H9 (cell line): ENCODE measurements around the gene SNX30. TPM values are rescaled to one million over a fixed set of nuclear protein-coding genes. Genes with fewer than 3 reads are reported as not detected.

Experiments used
- DNase-seq: peaks from one replicate; pipeline ENCODE4 v3.0.0-alpha.2; 2017
- H2AFZ ChIP-seq: one replicate; pipeline ENCODE4 v1.6.1; 2013; ENCODE audit warnings: mild to moderate bottlenecking, low read length, control low read depth, moderate library complexity
- H2AK5ac ChIP-seq: 2 replicates; pipeline ENCODE4 v1.6.1; 2013; ENCODE audit warnings: low read length, control low read depth, mixed read lengths; ENCODE audit not compliant: insufficient read length
- H2BK120ac ChIP-seq: one replicate; pipeline ENCODE4 v1.6.1; 2013; ENCODE audit warnings: low read depth, mild to moderate bottlenecking, low read length, control low read depth, inconsistent platforms; ENCODE audit not compliant: poor library complexity, severe bottlenecking
- H2BK12ac ChIP-seq: 2 replicates; pipeline ENCODE4 v1.6.1; 2013; ENCODE audit warnings: low read length, control low read depth, mixed read lengths, low read depth; ENCODE audit not compliant: insufficient read length
- H2BK15ac ChIP-seq: 2 replicates; pipeline ENCODE4 v1.6.1; 2013; ENCODE audit warnings: low read depth, low read length, control low read depth
- H2BK20ac ChIP-seq: one replicate; pipeline ENCODE4 v1.6.1; 2013; ENCODE audit warnings: low read depth, mild to moderate bottlenecking, low read length, control low read depth, inconsistent platforms; ENCODE audit not compliant: poor library complexity, severe bottlenecking
- H2BK5ac ChIP-seq: 2 replicates; pipeline ENCODE4 v1.6.1; 2013; ENCODE audit warnings: low read length, control low read depth, mixed read lengths; ENCODE audit not compliant: insufficient read length
- H3K14ac ChIP-seq: 2 replicates; pipeline ENCODE4 v1.6.1; 2013; ENCODE audit warnings: low read length, control low read depth; ENCODE audit not compliant: insufficient read depth
- H3K18ac ChIP-seq: 2 replicates; pipeline ENCODE4 v1.6.1; 2013; ENCODE audit warnings: low read depth, mild to moderate bottlenecking, mixed read lengths, low read length, control low read depth; ENCODE audit not compliant: insufficient read length
- H3K23ac ChIP-seq: 2 replicates; pipeline ENCODE4 v1.6.1; 2013; ENCODE audit warnings: low read length, control low read depth, mixed read lengths, low read depth; ENCODE audit not compliant: insufficient read length
- H3K23me2 ChIP-seq: 2 replicates; pipeline ENCODE4 v1.6.1; 2013; ENCODE audit warnings: low read depth, mild to moderate bottlenecking, mixed read lengths, low read length, control low read depth; ENCODE audit not compliant: insufficient read length, poor library complexity, severe bottlenecking
- H3K27ac ChIP-seq: 2 replicates; pipeline ENCODE4 v1.5.1; 2013; ENCODE audit warnings: low read length, control low read depth, mixed read lengths, low read depth; ENCODE audit not compliant: insufficient read length
- H3K27me3 ChIP-seq: 2 replicates; pipeline ENCODE4 v1.6.1; 2013; ENCODE audit warnings: low read length, control low read depth, inconsistent platforms; ENCODE audit not compliant: insufficient read depth
- H3K4ac ChIP-seq: 2 replicates; pipeline ENCODE4 v1.6.1; 2013; ENCODE audit warnings: low read depth, mild to moderate bottlenecking, control low read depth, inconsistent platforms, low read length, moderate library complexity
- H3K4me1 ChIP-seq: 2 replicates; pipeline ENCODE4 v1.6.1; 2013; ENCODE audit warnings: low read length, control low read depth, inconsistent platforms; ENCODE audit not compliant: insufficient read depth
- H3K4me2 ChIP-seq: 2 replicates; pipeline ENCODE4 v1.6.1; 2013; ENCODE audit warnings: low read length, control low read depth, mixed read lengths; ENCODE audit not compliant: insufficient read length, insufficient read depth
- H3K56ac ChIP-seq: 2 replicates; pipeline ENCODE4 v1.6.1; 2013; ENCODE audit warnings: low read depth, mild to moderate bottlenecking, mixed read lengths, low read length, control low read depth; ENCODE audit not compliant: insufficient read length
- H3K79me1 ChIP-seq: 2 replicates; pipeline ENCODE4 v1.6.1; 2013; ENCODE audit warnings: low read depth, mild to moderate bottlenecking, moderate library complexity, low read length, control low read depth, inconsistent platforms; ENCODE audit not compliant: insufficient read depth, poor library complexity, severe bottlenecking
- H3K79me2 ChIP-seq: 2 replicates; pipeline ENCODE4 v1.6.1; 2013; ENCODE audit warnings: low read length, control low read depth, inconsistent platforms; ENCODE audit not compliant: insufficient read depth
- H3K9ac ChIP-seq: 2 replicates; pipeline ENCODE4 v1.6.1; 2013; ENCODE audit warnings: low read length, control low read depth, mixed read lengths; ENCODE audit not compliant: insufficient read length; ENCODE audit errors: extremely low read depth
- H3K9me3 ChIP-seq: one replicate; pipeline ENCODE4 v1.6.1; 2013; ENCODE audit warnings: low read depth, low read length, inconsistent platforms; ENCODE audit not compliant: control insufficient read depth
- H3T11ph ChIP-seq: one replicate; pipeline ENCODE4 v1.6.1; 2013; ENCODE audit warnings: mild to moderate bottlenecking, low read length, control low read depth, inconsistent platforms
- H4K20me1 ChIP-seq: one replicate; pipeline ENCODE4 v1.6.1; 2013; ENCODE audit not compliant: control insufficient read depth, insufficient read length, insufficient read depth
- H4K5ac ChIP-seq: 2 replicates; pipeline ENCODE4 v1.6.1; 2013; ENCODE audit warnings: low read depth, mild to moderate bottlenecking, mixed read lengths, low read length, control low read depth; ENCODE audit not compliant: insufficient read length
- H4K8ac ChIP-seq: replicated peaks from 2 replicates; pipeline ENCODE4 v1.6.1; 2013; ENCODE audit warnings: low read length, control low read depth, mixed read lengths, low read depth; ENCODE audit not compliant: insufficient read length
- H4K91ac ChIP-seq: 2 replicates; pipeline ENCODE4 v1.6.1; 2013; ENCODE audit warnings: low read depth, mild to moderate bottlenecking, moderate library complexity, mixed read lengths, low read length, control low read depth; ENCODE audit not compliant: insufficient read length
- H3K27ac Mint-ChIP-seq, 3 experiments: 2 replicates in 2 of 3; 3 replicates in 1 of 3; pipeline ENCODE4 v1.8.0; 2020 to 2021; ENCODE audit warnings: mixed read lengths in 3 of 3, mild to moderate bottlenecking in 1 of 3, moderate library complexity in 1 of 3
- H3K27me3 Mint-ChIP-seq: 2 replicates; pipeline ENCODE4 v1.8.0; 2021; ENCODE audit warnings: low read depth, mild to moderate bottlenecking, moderate library complexity, mixed read lengths
- H3K36me3 Mint-ChIP-seq, 3 experiments: 2 replicates in 2 of 3; 3 replicates in 1 of 3; pipeline ENCODE4 v1.8.0; 2020 to 2021; ENCODE audit warnings: low read depth in 3 of 3, mixed read lengths in 3 of 3; ENCODE audit not compliant: insufficient read depth in 1 of 3
- H3K4me1 Mint-ChIP-seq, 2 experiments: 2 replicates each; pipeline ENCODE4 v1.8.0; 2020; ENCODE audit warnings: mixed read lengths in 2 of 2
- H3K4me3 Mint-ChIP-seq, 2 experiments: 2 replicates in 1 of 2; 3 replicates in 1 of 2; pipeline ENCODE4 v1.8.0; 2020 to 2021; ENCODE audit warnings: mild to moderate bottlenecking in 2 of 2, mixed read lengths in 2 of 2, moderate library complexity in 1 of 2
- H3K9me3 Mint-ChIP-seq, 2 experiments: 2 replicates in 1 of 2; 3 replicates in 1 of 2; pipeline ENCODE4 v1.8.0; 2020; ENCODE audit warnings: mild to moderate bottlenecking in 2 of 2, mixed read lengths in 2 of 2, moderate library complexity in 1 of 2
- CTCF ChIP-seq: fragments of 200-600 bp; sonication (generic); conservative IDR thresholded peaks from 3 replicates; pipeline ENCODE4 v1.8.0; 2021; ENCODE audit warnings: antibody characterized with exemption, mild to moderate bottlenecking
- WGBS: extraction: QIAGEN DNeasy Blood & Tissue Kit; methylation state at CpG from one replicate; pipeline ENCODE4 v1.1.7; 2013; ENCODE audit warnings: missing lambda C conversion rate, low lambda C conversion rate, mixed read lengths; ENCODE audit not compliant: insufficient read length; ENCODE audit errors: extremely low coverage; 5-methylcytosine and 5-hydroxymethylcytosine counted together
- total RNA-seq: library from RNA; stranded (reverse); gene quantifications from 2 replicates; pipeline ENCODE4 v1.2.1, GENCODE V29; 2021

SNX30 gene
- total RNA-seq, 1 experiment from 2014 or later, result 10.3 TPM

GRCh38 chr9:112867275-112867991 is 116.9 kb downstream of the SNX30 start:
- Histone ChIP-seq H2AK5ac (no peak overlapping the region), H2BK20ac (no peak overlapping the region), H3K14ac (no peak overlapping the region), H2BK5ac (no peak overlapping the region), H3K23ac (no peak overlapping the region), H3K4ac (no peak overlapping the region), H3K79me1 (no peaks in the 10 kb centered on the region), H3K9ac (no peak overlapping the region), H3K4me2 (no peak overlapping the region), H2BK120ac (no peak overlapping the region), H3K18ac (no peak overlapping the region), H4K20me1 (no peaks in the 10 kb centered on the region), H3K4me1 (peaks cover 9% of the 10 kb centered on the region; the same call in 1 of the 2 replicates), H4K8ac (no peak overlapping the region), H3K9me3 (no peaks in the 10 kb centered on the region), H3K27ac (no peak overlapping the region), H2BK12ac (no peak overlapping the region), H2AFZ (no peak overlapping the region), H4K5ac (no peak overlapping the region), H3K79me2 (no peaks in the 10 kb centered on the region), H2BK15ac (no peak overlapping the region), H3T11ph (no peak overlapping the region), H3K23me2 (no peaks in the 10 kb centered on the region), H3K56ac (no peak overlapping the region), H3K27me3 (no peaks in the 10 kb centered on the region), H4K91ac (no peak overlapping the region)
- Mint-ChIP-seq H3K9me3 (peaks cover 0 to 5% of the 10 kb centered on the region in 2 experiments; a peak in 3 of 5 replicates), H3K4me1 (peaks cover 19 to 26% of the 10 kb centered on the region in 2 experiments), H3K27me3 (no peaks in the 10 kb centered on the region), H3K36me3 (peaks cover 8 to 28% (median 22%) of the 10 kb centered on the region in 3 experiments), H3K4me3 (peak overlapping the region in 1 of 2 experiments; percentile 28; a peak in 1 of 5 replicates), H3K27ac (peak overlapping the region; percentile 73 to 80 (median 76); a peak in 6 of 7 replicates)
- TF ChIP-seq CTCF, result no peak
- no CpG with 5 or more reads among the region's 3 CpGs for WGBS
- peak; percentile 73 for DNase-seq
